SU-DHL-6 (cell line): ENCODE data around the gene CTAGE1.

ENCODE experiments used
- H2AFZ ChIP-seq: fragments of 200-600 bp; sonication (generic); 2 replicates; pipeline ENCODE4 v1.6.1; 2014; ENCODE audit warnings: low read depth, mild to moderate bottlenecking, moderate library complexity, mixed read lengths, antibody characterized with exemption, low read length; ENCODE audit not compliant: severe bottlenecking
- H3F3A ChIP-seq: fragments of 200-600 bp; shearing (Covaris generic); 2 replicates; pipeline ENCODE4 v1.6.0; 2016; ENCODE audit warnings: antibody characterized with exemption, mild to moderate bottlenecking; ENCODE audit not compliant: insufficient read depth
- H3K27ac ChIP-seq: fragments of 200-600 bp; sonication (generic); 2 replicates; pipeline ENCODE4 v1.5.1; 2016; ENCODE audit warnings: low read depth, mild to moderate bottlenecking, low read length, moderate library complexity, mixed read lengths
- H3K27me3 ChIP-seq: fragments of 200-600 bp; sonication (generic), shearing (Covaris generic); 2 replicates; pipeline ENCODE4 v1.6.0; 2014; ENCODE audit warnings: mild to moderate bottlenecking, low read length
- H3K36me3 ChIP-seq: fragments of 200-600 bp; sonication (generic); 2 replicates; pipeline ENCODE4 v1.6.1; 2014; ENCODE audit warnings: mild to moderate bottlenecking, low read length, mixed read lengths
- H3K4me2 ChIP-seq: fragments of 300-600, 200-600 bp; shearing (Covaris generic), sonication (generic); 2 replicates; pipeline ENCODE4 v1.6.0; 2014; ENCODE audit warnings: low read length, low read depth, mild to moderate bottlenecking; ENCODE audit not compliant: poor library complexity, severe bottlenecking
- H3K4me3 ChIP-seq: fragments of 200-600 bp; sonication (generic); 2 replicates; pipeline ENCODE4 v1.5.1; 2014; ENCODE audit warnings: antibody characterized with exemption, low read length, mild to moderate bottlenecking, mixed read lengths; ENCODE audit not compliant: insufficient read depth, poor library complexity, severe bottlenecking
- H3K79me2 ChIP-seq: fragments of 200-600 bp; sonication (generic); 2 replicates; pipeline ENCODE4 v1.6.1; 2014; ENCODE audit warnings: mild to moderate bottlenecking, low read length, moderate library complexity; ENCODE audit not compliant: insufficient read depth
- H3K9ac ChIP-seq: fragments of 200-600 bp; sonication (generic); 2 replicates; pipeline ENCODE4 v1.7.0; 2014; ENCODE audit warnings: mild to moderate bottlenecking, low read length
- H3K9me2 ChIP-seq: fragments of 200-600 bp; sonication (generic); replicated peaks from 2 replicates; pipeline ENCODE4 v1.6.1; 2014; ENCODE audit warnings: low read length; ENCODE audit not compliant: insufficient read depth
- H3K9me3 ChIP-seq: fragments of 200-600 bp; sonication (generic); 2 replicates; pipeline ENCODE4 v1.6.1; 2014; ENCODE audit warnings: low read length, mixed read lengths; ENCODE audit not compliant: insufficient read depth
- H4K20me1 ChIP-seq: fragments of 200-600 bp; sonication (generic); 2 replicates; pipeline ENCODE4 v1.6.1; 2014; ENCODE audit warnings: low read depth, mild to moderate bottlenecking, antibody characterized with exemption, low read length, moderate library complexity, mixed read lengths
- EZH2phosphoT487 ChIP-seq: fragments of 200-600 bp; sonication (generic), shearing (Covaris generic); conservative IDR thresholded peaks from 2 replicates; pipeline ENCODE4 v1.6.1; 2018; ENCODE audit warnings: mild to moderate bottlenecking, antibody characterized with exemption, low read length, moderate library complexity, mixed read lengths
- TF ChIP-seq, protein P1 (sequence below): fragments of 200-600 bp; sonication (generic); IDR thresholded peaks from one replicate; pipeline ENCODE4 v1.5.1; 2017; ENCODE audit warnings: antibody characterized with exemption, mild to moderate bottlenecking, low read length, moderate library complexity; ENCODE audit not compliant: insufficient read depth, poor library complexity, severe bottlenecking

Gene CTAGE1

DNA sequence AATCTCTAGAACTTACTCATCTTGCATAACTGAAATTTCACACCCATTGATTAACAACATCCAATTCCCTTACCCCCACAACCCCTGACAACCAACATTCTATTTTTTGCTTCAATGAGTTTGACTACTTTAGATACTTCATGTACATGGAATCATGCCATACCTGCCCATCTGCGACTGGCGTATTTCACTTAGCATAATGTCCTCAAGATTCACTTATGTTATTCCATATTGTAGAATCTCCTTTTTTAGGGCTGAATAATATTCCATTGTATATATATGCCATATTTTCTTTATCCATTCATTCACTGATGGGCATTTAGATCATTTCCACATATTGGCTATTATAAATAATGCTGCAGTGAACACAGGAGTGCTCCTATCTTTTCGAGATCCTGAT is 13.8 kb downstream of the CTAGE1 start:
- H3K9me2 ChIP-seq: no peaks in the 10 kb centered on the region
- H3K79me2 ChIP-seq: no peaks in the 10 kb centered on the region
- no peak overlapping the region for H3K4me2 ChIP-seq

DNA sequence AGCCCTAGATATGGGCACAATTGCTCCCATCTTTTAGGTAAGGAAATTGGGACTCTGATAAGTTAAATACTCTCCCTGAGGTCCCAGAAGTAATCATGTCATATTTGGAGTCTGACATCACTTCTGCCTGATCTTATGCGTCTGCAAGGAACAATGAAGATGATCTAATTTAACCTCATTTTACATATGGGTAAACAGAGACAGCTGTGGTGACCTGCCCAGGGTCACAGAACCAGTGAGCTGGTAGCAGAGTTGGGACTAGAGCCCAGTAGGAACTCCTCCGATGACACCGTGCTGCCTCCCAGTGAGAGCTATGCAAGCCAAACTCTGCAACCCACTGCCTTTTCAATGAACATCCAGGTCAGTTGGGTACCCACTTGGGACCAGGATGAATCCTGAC is 17.8 kb downstream of the CTAGE1 start:
- no peaks in the 10 kb centered on the region for H3K27me3 ChIP-seq
- H3K4me3 ChIP-seq: no peak overlapping the region
- no peaks in the 10 kb centered on the region for H3K79me2 ChIP-seq
- H3K9ac ChIP-seq: no peak overlapping the region
- no peak overlapping the region for H3K27ac ChIP-seq
- TF ChIP-seq, protein P1, sequence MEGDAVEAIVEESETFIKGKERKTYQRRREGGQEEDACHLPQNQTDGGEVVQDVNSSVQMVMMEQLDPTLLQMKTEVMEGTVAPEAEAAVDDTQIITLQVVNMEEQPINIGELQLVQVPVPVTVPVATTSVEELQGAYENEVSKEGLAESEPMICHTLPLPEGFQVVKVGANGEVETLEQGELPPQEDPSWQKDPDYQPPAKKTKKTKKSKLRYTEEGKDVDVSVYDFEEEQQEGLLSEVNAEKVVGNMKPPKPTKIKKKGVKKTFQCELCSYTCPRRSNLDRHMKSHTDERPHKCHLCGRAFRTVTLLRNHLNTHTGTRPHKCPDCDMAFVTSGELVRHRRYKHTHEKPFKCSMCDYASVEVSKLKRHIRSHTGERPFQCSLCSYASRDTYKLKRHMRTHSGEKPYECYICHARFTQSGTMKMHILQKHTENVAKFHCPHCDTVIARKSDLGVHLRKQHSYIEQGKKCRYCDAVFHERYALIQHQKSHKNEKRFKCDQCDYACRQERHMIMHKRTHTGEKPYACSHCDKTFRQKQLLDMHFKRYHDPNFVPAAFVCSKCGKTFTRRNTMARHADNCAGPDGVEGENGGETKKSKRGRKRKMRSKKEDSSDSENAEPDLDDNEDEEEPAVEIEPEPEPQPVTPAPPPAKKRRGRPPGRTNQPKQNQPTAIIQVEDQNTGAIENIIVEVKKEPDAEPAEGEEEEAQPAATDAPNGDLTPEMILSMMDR: no peak
- no peak for TF ChIP-seq EZH2phosphoT487
- H3F3A ChIP-seq: no peaks in the 10 kb centered on the region
- H3K36me3 ChIP-seq: no peaks in the 10 kb centered on the region
- no peak overlapping the region for H2AFZ ChIP-seq
- no peak overlapping the region for H3K4me2 ChIP-seq
- H3K9me3 ChIP-seq: no peaks in the 10 kb centered on the region
- H3K9me2 ChIP-seq: no peaks in the 10 kb centered on the region
- H4K20me1 ChIP-seq: no peaks in the 10 kb centered on the region

More for the DNA sequence above, 13.8 kb downstream of the CTAGE1 start:
- Histone ChIP-seq H3K27ac (no peak overlapping the region), H4K20me1 (no peaks in the 10 kb centered on the region), H3F3A (no peaks in the 10 kb centered on the region), H3K9me3 (no peaks in the 10 kb centered on the region), H3K27me3 (no peaks in the 10 kb centered on the region), H3K9ac (no peak overlapping the region), H3K4me3 (no peak overlapping the region), H2AFZ (no peak overlapping the region), H3K36me3 (no peaks in the 10 kb centered on the region)
- TF ChIP-seq, protein P1: no peak
- no peak for TF ChIP-seq EZH2phosphoT487

DNA sequence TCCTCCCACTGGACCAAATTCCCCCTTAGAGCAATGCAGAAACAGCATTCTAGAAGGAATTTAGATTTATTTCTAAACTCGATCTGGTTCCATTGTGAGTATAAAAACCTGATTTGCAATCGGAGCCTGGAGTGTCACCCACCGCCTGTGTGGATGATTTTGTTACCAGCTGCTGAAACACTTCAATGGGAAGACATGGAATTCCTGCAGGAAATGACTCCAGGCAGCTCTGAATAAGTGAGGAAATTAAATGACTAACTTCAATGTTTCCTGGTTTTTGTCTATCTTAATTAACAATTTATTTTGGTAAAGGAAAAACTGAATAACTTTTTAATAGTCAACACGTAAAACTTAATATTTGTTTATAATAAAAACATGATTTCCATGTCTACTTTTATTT is 19.3 kb downstream of the CTAGE1 start:
- Histone ChIP-seq H3F3A (no peaks in the 10 kb centered on the region), H4K20me1 (no peaks in the 10 kb centered on the region)

More for the DNA sequence above, 19.3 kb downstream of the CTAGE1 start:
- Histone ChIP-seq H3K27ac (no peak overlapping the region), H3K4me3 (no peak overlapping the region), H3K36me3 (no peaks in the 10 kb centered on the region), H3K4me2 (no peak overlapping the region), H2AFZ (no peak overlapping the region), H3K9ac (no peak overlapping the region), H3K9me2 (no peaks in the 10 kb centered on the region), H3K27me3 (no peaks in the 10 kb centered on the region), H3K9me3 (no peaks in the 10 kb centered on the region), H3K79me2 (no peaks in the 10 kb centered on the region)
- TF ChIP-seq EZH2phosphoT487: no peak
- TF ChIP-seq, protein P1: no peak
